SU-DHL-6 (cell line): ENCODE measurements around the gene MRE11.

Source experiments
- H2AFZ ChIP-seq: fragments of 200-600 bp; sonication (generic); 2 replicates; pipeline ENCODE4 v1.6.1; 2014; ENCODE audit warnings: low read depth, mild to moderate bottlenecking, moderate library complexity, mixed read lengths, antibody characterized with exemption, low read length; ENCODE audit not compliant: severe bottlenecking
- H3F3A ChIP-seq: fragments of 200-600 bp; shearing (Covaris generic); 2 replicates; pipeline ENCODE4 v1.6.0; 2016; ENCODE audit warnings: antibody characterized with exemption, mild to moderate bottlenecking; ENCODE audit not compliant: insufficient read depth
- H3K27ac ChIP-seq: fragments of 200-600 bp; sonication (generic); 2 replicates; pipeline ENCODE4 v1.5.1; 2016; ENCODE audit warnings: low read depth, mild to moderate bottlenecking, low read length, moderate library complexity, mixed read lengths
- H3K27me3 ChIP-seq: fragments of 200-600 bp; sonication (generic), shearing (Covaris generic); 2 replicates; pipeline ENCODE4 v1.6.0; 2014; ENCODE audit warnings: mild to moderate bottlenecking, low read length
- H3K36me3 ChIP-seq: fragments of 200-600 bp; sonication (generic); 2 replicates; pipeline ENCODE4 v1.6.1; 2014; ENCODE audit warnings: mild to moderate bottlenecking, low read length, mixed read lengths
- H3K4me2 ChIP-seq: fragments of 300-600, 200-600 bp; shearing (Covaris generic), sonication (generic); 2 replicates; pipeline ENCODE4 v1.6.0; 2014; ENCODE audit warnings: low read length, low read depth, mild to moderate bottlenecking; ENCODE audit not compliant: poor library complexity, severe bottlenecking
- H3K4me3 ChIP-seq: fragments of 200-600 bp; sonication (generic); 2 replicates; pipeline ENCODE4 v1.5.1; 2014; ENCODE audit warnings: antibody characterized with exemption, low read length, mild to moderate bottlenecking, mixed read lengths; ENCODE audit not compliant: insufficient read depth, poor library complexity, severe bottlenecking
- H3K79me2 ChIP-seq: fragments of 200-600 bp; sonication (generic); 2 replicates; pipeline ENCODE4 v1.6.1; 2014; ENCODE audit warnings: mild to moderate bottlenecking, low read length, moderate library complexity; ENCODE audit not compliant: insufficient read depth
- H3K9ac ChIP-seq: fragments of 200-600 bp; sonication (generic); 2 replicates; pipeline ENCODE4 v1.7.0; 2014; ENCODE audit warnings: mild to moderate bottlenecking, low read length
- H3K9me2 ChIP-seq: fragments of 200-600 bp; sonication (generic); replicated peaks from 2 replicates; pipeline ENCODE4 v1.6.1; 2014; ENCODE audit warnings: low read length; ENCODE audit not compliant: insufficient read depth
- H3K9me3 ChIP-seq: fragments of 200-600 bp; sonication (generic); 2 replicates; pipeline ENCODE4 v1.6.1; 2014; ENCODE audit warnings: low read length, mixed read lengths; ENCODE audit not compliant: insufficient read depth
- H4K20me1 ChIP-seq: fragments of 200-600 bp; sonication (generic); 2 replicates; pipeline ENCODE4 v1.6.1; 2014; ENCODE audit warnings: low read depth, mild to moderate bottlenecking, antibody characterized with exemption, low read length, moderate library complexity, mixed read lengths
- EZH2phosphoT487 ChIP-seq: fragments of 200-600 bp; sonication (generic), shearing (Covaris generic); conservative IDR thresholded peaks from 2 replicates; pipeline ENCODE4 v1.6.1; 2018; ENCODE audit warnings: mild to moderate bottlenecking, antibody characterized with exemption, low read length, moderate library complexity, mixed read lengths
- TF ChIP-seq, protein P1 (sequence below): fragments of 200-600 bp; sonication (generic); IDR thresholded peaks from one replicate; pipeline ENCODE4 v1.5.1; 2017; ENCODE audit warnings: antibody characterized with exemption, mild to moderate bottlenecking, low read length, moderate library complexity; ENCODE audit not compliant: insufficient read depth, poor library complexity, severe bottlenecking

MRE11 gene

DNA sequence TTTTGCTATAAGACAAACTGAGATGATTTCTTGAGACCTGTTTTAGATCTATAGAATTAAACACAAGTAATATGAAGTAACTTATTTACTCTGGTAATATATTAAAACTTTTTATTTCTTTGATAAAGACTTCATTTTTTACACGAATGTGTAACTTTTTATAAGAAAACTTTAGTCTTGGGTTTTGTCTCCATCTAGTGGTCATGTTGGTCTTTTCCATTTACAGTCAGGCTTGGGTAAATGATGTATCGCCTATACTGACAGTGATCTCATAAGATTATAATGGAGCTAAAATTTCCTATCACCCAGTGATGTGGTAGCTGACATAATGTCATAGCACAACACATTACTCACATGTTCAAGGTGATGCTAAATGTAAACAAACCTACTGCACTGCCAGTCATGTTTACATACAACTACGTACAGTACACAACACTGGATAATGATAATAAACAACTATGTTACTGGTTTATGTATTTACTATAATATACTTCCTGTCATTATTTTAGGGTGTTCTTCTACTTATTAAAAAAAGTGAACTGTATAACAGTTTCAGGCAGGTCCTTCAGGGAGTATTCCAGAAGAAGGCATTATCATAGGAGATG lies 11.1 kb upstream of the MRE11 start:
- Histone ChIP-seq H3K36me3 (peaks cover 5% of the 10 kb centered on the region; the same call in 1 of the 2 replicates), H2AFZ (no peak overlapping the region), H3K27me3 (no peaks in the 10 kb centered on the region), H3K9me3 (no peaks in the 10 kb centered on the region), H3K79me2 (no peaks in the 10 kb centered on the region), H3K9ac (no peak overlapping the region), H4K20me1 (0 out of 2 replicates have a peak, but pooled peaks cover 3% of the 10 kb centered on the region), H3K4me2 (no peak overlapping the region), H3K4me3 (no peak overlapping the region), H3K9me2 (no peaks in the 10 kb centered on the region), H3F3A (peaks cover 4% of the 10 kb centered on the region; the same call in 1 of the 2 replicates), H3K27ac (no peak overlapping the region)
- TF ChIP-seq, protein P1, sequence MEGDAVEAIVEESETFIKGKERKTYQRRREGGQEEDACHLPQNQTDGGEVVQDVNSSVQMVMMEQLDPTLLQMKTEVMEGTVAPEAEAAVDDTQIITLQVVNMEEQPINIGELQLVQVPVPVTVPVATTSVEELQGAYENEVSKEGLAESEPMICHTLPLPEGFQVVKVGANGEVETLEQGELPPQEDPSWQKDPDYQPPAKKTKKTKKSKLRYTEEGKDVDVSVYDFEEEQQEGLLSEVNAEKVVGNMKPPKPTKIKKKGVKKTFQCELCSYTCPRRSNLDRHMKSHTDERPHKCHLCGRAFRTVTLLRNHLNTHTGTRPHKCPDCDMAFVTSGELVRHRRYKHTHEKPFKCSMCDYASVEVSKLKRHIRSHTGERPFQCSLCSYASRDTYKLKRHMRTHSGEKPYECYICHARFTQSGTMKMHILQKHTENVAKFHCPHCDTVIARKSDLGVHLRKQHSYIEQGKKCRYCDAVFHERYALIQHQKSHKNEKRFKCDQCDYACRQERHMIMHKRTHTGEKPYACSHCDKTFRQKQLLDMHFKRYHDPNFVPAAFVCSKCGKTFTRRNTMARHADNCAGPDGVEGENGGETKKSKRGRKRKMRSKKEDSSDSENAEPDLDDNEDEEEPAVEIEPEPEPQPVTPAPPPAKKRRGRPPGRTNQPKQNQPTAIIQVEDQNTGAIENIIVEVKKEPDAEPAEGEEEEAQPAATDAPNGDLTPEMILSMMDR: peak; percentile 68
- no peak for TF ChIP-seq EZH2phosphoT487

DNA sequence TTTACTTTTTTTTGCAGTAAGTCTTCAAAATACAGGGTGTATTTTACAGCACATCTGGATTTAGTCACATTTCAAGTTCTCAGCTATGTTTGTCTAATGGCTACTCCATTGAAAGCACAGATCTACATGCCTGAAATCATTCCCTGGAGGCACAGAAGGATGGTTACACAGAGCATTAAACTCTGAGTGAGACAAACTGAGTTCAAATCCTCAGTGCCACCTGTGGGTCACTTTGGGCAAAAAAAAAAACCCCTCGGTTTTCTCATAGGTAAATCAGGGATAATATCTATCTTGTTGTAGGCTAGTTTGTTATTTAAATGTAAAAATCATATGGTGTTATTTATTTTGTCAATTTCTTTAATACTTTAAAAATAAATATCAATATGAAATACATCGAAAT lies 7.9 kb upstream of the MRE11 start:
- no peak overlapping the region for H3K4me2 ChIP-seq
- H3K36me3 ChIP-seq: peaks cover 21% of the 10 kb centered on the region; the same call in 1 of the 2 replicates
- H3K4me3 ChIP-seq: no peak overlapping the region
- H3K27ac ChIP-seq: no peak overlapping the region
- no peaks in the 10 kb centered on the region for H3K9me3 ChIP-seq
- H4K20me1 ChIP-seq: 0 out of 2 replicates have a peak, but pooled peaks cover 3% of the 10 kb centered on the region
- TF ChIP-seq EZH2phosphoT487: no peak
- H3F3A ChIP-seq: peaks cover 4% of the 10 kb centered on the region; the same call in 1 of the 2 replicates
- no peak overlapping the region for H3K9ac ChIP-seq
- H3K79me2 ChIP-seq: no peaks in the 10 kb centered on the region
- no peaks in the 10 kb centered on the region for H3K9me2 ChIP-seq
- H2AFZ ChIP-seq: no peak overlapping the region
- H3K27me3 ChIP-seq: no peaks in the 10 kb centered on the region

DNA sequence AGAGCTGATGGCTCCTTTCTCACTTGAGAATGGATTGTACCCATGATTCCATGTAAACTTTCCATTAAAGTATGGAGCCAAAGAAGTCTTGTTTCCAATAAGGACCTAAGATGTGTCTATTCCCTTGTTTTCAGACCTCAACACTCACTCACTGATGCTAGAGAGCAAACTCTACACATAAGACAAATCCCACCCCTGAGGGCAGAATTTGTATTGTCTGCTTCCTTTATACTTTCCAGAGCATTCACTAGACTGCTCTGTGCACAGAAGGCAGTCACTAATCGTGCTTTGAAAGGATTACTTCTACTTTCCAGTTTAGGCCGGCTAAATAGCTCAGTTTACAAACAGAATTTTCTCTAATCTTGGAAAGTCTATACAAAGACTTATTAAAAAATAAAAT lies 6.5 kb upstream of the MRE11 start:
- Histone ChIP-seq H3F3A (peaks cover 4% of the 10 kb centered on the region; the same call in 1 of the 2 replicates), H3K4me3 (no peak overlapping the region), H3K4me2 (no peak overlapping the region), H4K20me1 (0 out of 2 replicates have a peak, but pooled peaks cover 5% of the 10 kb centered on the region), H3K9me2 (no peaks in the 10 kb centered on the region), H3K36me3 (peaks cover 21% of the 10 kb centered on the region; the same call in 1 of the 2 replicates), H3K9ac (no peak overlapping the region), H2AFZ (no peak overlapping the region), H3K27ac (no peak overlapping the region), H3K27me3 (no peaks in the 10 kb centered on the region), H3K79me2 (peaks cover 8% of the 10 kb centered on the region), H3K9me3 (no peaks in the 10 kb centered on the region)
- no peak for TF ChIP-seq EZH2phosphoT487
- TF ChIP-seq, protein P1: no peak

DNA sequence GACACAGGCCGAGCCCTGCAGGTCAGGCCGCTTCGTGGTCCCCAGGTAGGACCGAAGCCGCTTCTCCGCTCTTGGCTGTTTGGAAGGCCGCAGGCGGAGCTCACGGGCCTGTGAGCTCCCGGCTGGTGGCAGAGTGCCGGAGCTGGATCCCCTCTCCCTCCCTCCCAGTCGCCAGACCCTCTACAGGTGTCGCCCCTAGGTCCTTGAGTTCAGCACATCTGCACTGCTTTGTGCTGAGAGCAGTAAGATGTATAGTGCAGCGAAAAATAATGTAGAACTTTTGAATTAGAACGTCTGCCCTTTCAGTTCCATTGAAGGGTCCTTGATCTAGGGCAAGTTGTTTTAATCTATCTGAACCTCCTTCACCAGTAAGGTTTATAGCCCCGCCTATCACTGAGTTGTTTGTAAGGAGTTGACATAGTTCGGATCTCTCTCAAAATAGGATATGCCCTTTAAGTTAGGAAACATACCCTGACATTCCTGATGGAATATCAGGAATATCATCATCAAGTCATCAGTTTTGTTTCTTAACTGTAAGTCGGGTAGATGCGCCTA lies 559 bp upstream of the MRE11 start:
- peaks cover 25% of the 10 kb centered on the region; the same call in 1 of the 2 replicates for H3K36me3 ChIP-seq
- no peaks in the 10 kb centered on the region for H3K9me3 ChIP-seq
- no peaks in the 10 kb centered on the region for H3K27me3 ChIP-seq
- H3K4me2 ChIP-seq: peak overlapping the region; percentile 92
- TF ChIP-seq EZH2phosphoT487: no peak
- TF ChIP-seq, protein P1: no peak
- H3K4me3 ChIP-seq: peak overlapping the region; percentile 92
- 0 out of 2 replicates have a peak, but pooled peaks cover 4% of the 10 kb centered on the region for H3F3A ChIP-seq
- H3K9ac ChIP-seq: peak overlapping the region; percentile 79
- peaks cover 10% of the 10 kb centered on the region; the same call in 1 of the 2 replicates for H4K20me1 ChIP-seq
- peaks cover 48% of the 10 kb centered on the region for H3K79me2 ChIP-seq
- 0 out of 2 replicates have a peak overlapping the region, but pooled peaks have one; percentile 8 for H3K27ac ChIP-seq
- peak overlapping the region; percentile 78 for H2AFZ ChIP-seq
- no peaks in the 10 kb centered on the region for H3K9me2 ChIP-seq
